Measurements from ENCODE around the gene UPK3BL1.
"Not testable (repeated sequence)": the region's sequence is repeated elsewhere in the genome, so short reads cannot be mapped to it uniquely, and the experiment has no call there.

- not testable (repeated sequence) for TF ChIP-seq POLR2AphosphoS5, CTCF, POLR2A (IDR thresholded peaks at IDR 0.05)
Measured at GRCh38 chr7:102682560-102682959, 40.0 kb upstream of the UPK3BL1 start.
